GM18873 (cell line): ENCODE data around the gene RPL18A.

ENCODE experiments used
- ATAC-seq: cut with Tn5 transposase; IDR thresholded peaks from one replicate; pipeline ENCODE4 v1.9.1; 2021; ENCODE audit warnings: mild to moderate bottlenecking, moderate library complexity, moderate number of reproducible peaks; ENCODE audit not compliant: unreplicated experiment, low FRiP score

The RPL18A gene

GRCh38 chr19:17841371-17841809, 18.3 kb upstream of the RPL18A start:
- no peak for ATAC-seq

GRCh38 chr19:17841810-17842662, 17.7 kb upstream of the RPL18A start:
- no peak for ATAC-seq

- ATAC-seq = no peak
Observed at GRCh38 chr19:17842663-17843291, 16.9 kb upstream of the RPL18A start.

GRCh38 chr19:17843292-17843827, 16.4 kb upstream of the RPL18A start:
- no peak for ATAC-seq

- no peak for ATAC-seq
Observed at GRCh38 chr19:17843908-17844490, 15.7 kb upstream of the RPL18A start.

- no peak for ATAC-seq
Observed at GRCh38 chr19:17846146-17846545, 13.6 kb upstream of the RPL18A start.

GRCh38 chr19:17847538-17848366, 12.0 kb upstream of the RPL18A start, which contains the start of gene JAK3:
TSS of gene JAK3 (minus strand) at chr19:17847982. CDS start at chr19:17844417, 3,565 bp downstream.
- ATAC-seq = peak; percentile 55

- ATAC-seq = no peak
Observed at GRCh38 chr19:17848595-17849292, 11.0 kb upstream of the RPL18A start.

- no peak for ATAC-seq
Observed at GRCh38 chr19:17854061-17854460, 5.6 kb upstream of the RPL18A start.

- no peak for ATAC-seq
Observed at GRCh38 chr19:17855280-17856152, 4.2 kb upstream of the RPL18A start.

GRCh38 chr19:17860331-17860992, 752 bp downstream of the RPL18A start:
- ATAC-seq = no peak

GRCh38 chr19:17860993-17861360, 1.3 kb downstream of the RPL18A start:
- no peak for ATAC-seq

GRCh38 chr19:17861542-17862402, 2.1 kb downstream of the RPL18A start:
- no peak for ATAC-seq

GRCh38 chr19:17862711-17863519, 3.2 kb downstream of the RPL18A start:
- ATAC-seq = no peak

GRCh38 chr19:17863520-17864182, 3.9 kb downstream of the RPL18A start:
- ATAC-seq = no peak
